Mesenchymal stem cell (in vitro differentiated cells and primary cell): ENCODE data around the gene LEUTX.
"Not testable (repeated sequence)": the region's sequence is repeated elsewhere in the genome, so short reads cannot be mapped to it uniquely, and the experiment has no call there.

Experiments used
- DNase-seq: peaks from one replicate; pipeline ENCODE4 v3.0.0-alpha.2; 2013
- H2AFZ ChIP-seq: one replicate; pipeline ENCODE4 v1.6.1; 2013; ENCODE audit warnings: low read depth, mild to moderate bottlenecking, control low read depth, inconsistent platforms, low read length, moderate library complexity
- H2AK5ac ChIP-seq: 2 replicates; pipeline ENCODE4 v1.6.1; 2013; ENCODE audit warnings: low read length, moderate library complexity, mild to moderate bottlenecking, inconsistent platforms; ENCODE audit not compliant: severe bottlenecking
- H2BK120ac ChIP-seq: one replicate; pipeline ENCODE4 v1.6.1; 2013; ENCODE audit warnings: low read depth, mild to moderate bottlenecking, inconsistent platforms, low read length, moderate library complexity
- H2BK12ac ChIP-seq, 2 experiments: one replicate each; pipeline ENCODE4 v1.6.1; 2013; ENCODE audit warnings: inconsistent platforms in 2 of 2, low read length in 2 of 2, mild to moderate bottlenecking in 2 of 2, moderate library complexity in 2 of 2, control low read depth in 1 of 2
- H2BK15ac ChIP-seq: one replicate; pipeline ENCODE4 v1.6.1; 2013; ENCODE audit warnings: mild to moderate bottlenecking, low read depth, inconsistent platforms; ENCODE audit not compliant: poor library complexity, severe bottlenecking
- H2BK5ac ChIP-seq: 2 replicates; pipeline ENCODE4 v1.6.1; 2013; ENCODE audit warnings: low read depth, mild to moderate bottlenecking, low read length, control low read depth, inconsistent platforms; ENCODE audit not compliant: poor library complexity, severe bottlenecking
- H3K14ac ChIP-seq, 2 experiments: one replicate each; pipeline ENCODE4 v1.6.1; 2013; ENCODE audit warnings: inconsistent platforms in 2 of 2, low read length in 2 of 2, control low read depth in 1 of 2, mild to moderate bottlenecking in 1 of 2, moderate library complexity in 1 of 2
- H3K18ac ChIP-seq, 2 experiments: one replicate each; pipeline ENCODE4 v1.6.1; 2013; ENCODE audit warnings: inconsistent platforms in 2 of 2, low read length in 2 of 2, control low read depth in 1 of 2, low read depth in 1 of 2, mild to moderate bottlenecking in 1 of 2
- H3K23ac ChIP-seq, 2 experiments: one replicate each; pipeline ENCODE4 v1.6.1; 2013; ENCODE audit warnings: inconsistent platforms in 2 of 2, low read length in 2 of 2, mild to moderate bottlenecking in 2 of 2, moderate library complexity in 2 of 2, control low read depth in 1 of 2
- H3K27ac ChIP-seq: 2 replicates; pipeline ENCODE4 v1.5.1; 2013; ENCODE audit warnings: mild to moderate bottlenecking, moderate library complexity, low read length, control low read depth, inconsistent platforms; ENCODE audit not compliant: poor library complexity, severe bottlenecking
- H3K27me3 ChIP-seq, 2 experiments: 2 replicates each; pipeline versions ENCODE4 v1.6.1 to v1.7.0; 2013; ENCODE audit warnings: low read length in 2 of 2, mild to moderate bottlenecking in 2 of 2, moderate library complexity in 2 of 2, control low read depth in 1 of 2, inconsistent platforms in 1 of 2; ENCODE audit not compliant: control insufficient read depth in 1 of 2, insufficient read depth in 1 of 2
- H3K36me3 ChIP-seq, 2 experiments: 2 replicates each; pipeline versions ENCODE4 v1.6.1 to v1.7.0; 2013; ENCODE audit warnings: low read length in 2 of 2, control low read depth in 1 of 2, inconsistent platforms in 1 of 2, low read depth in 1 of 2, mild to moderate bottlenecking in 1 of 2; ENCODE audit not compliant: insufficient read depth in 2 of 2, control insufficient read depth in 1 of 2
- H3K4ac ChIP-seq, 2 experiments: one replicate each; pipeline ENCODE4 v1.6.1; 2013; ENCODE audit warnings: inconsistent platforms in 2 of 2, low read length in 2 of 2, mild to moderate bottlenecking in 2 of 2, moderate library complexity in 2 of 2, control low read depth in 1 of 2, low read depth in 1 of 2
- H3K4me1 ChIP-seq: 2 replicates; pipeline ENCODE4 v1.6.1; 2013; ENCODE audit warnings: low read depth, low read length, control low read depth; ENCODE audit not compliant: control insufficient read depth, insufficient read depth
- H3K4me2 ChIP-seq: 2 replicates; pipeline ENCODE4 v1.6.1; 2013; ENCODE audit warnings: low read length, mild to moderate bottlenecking, inconsistent platforms; ENCODE audit not compliant: poor library complexity, severe bottlenecking
- H3K4me3 ChIP-seq, 2 experiments: 2 replicates each; pipeline versions ENCODE4 v1.5.1 to v1.7.0; 2013; ENCODE audit warnings: low read length in 2 of 2, mild to moderate bottlenecking in 2 of 2, control low read depth in 1 of 2, low read depth in 1 of 2; ENCODE audit not compliant: insufficient read depth in 1 of 2
- H3K79me1 ChIP-seq: replicated peaks from 2 replicates; pipeline ENCODE4 v1.6.1; 2013; ENCODE audit warnings: mild to moderate bottlenecking, control low read depth, low read length, inconsistent platforms; ENCODE audit not compliant: poor library complexity, severe bottlenecking
- H3K9ac ChIP-seq: 2 replicates; pipeline ENCODE4 v1.7.0; 2013; ENCODE audit warnings: mild to moderate bottlenecking, low read length, moderate library complexity
- H3K9me3 ChIP-seq: 2 replicates; pipeline ENCODE4 v1.7.0; 2013; ENCODE audit warnings: mild to moderate bottlenecking, low read length; ENCODE audit not compliant: control insufficient read depth
- H4K8ac ChIP-seq: one replicate; pipeline ENCODE4 v1.6.1; 2013; ENCODE audit warnings: inconsistent platforms, mild to moderate bottlenecking, low read length, moderate library complexity
- H4K91ac ChIP-seq: one replicate; pipeline ENCODE4 v1.6.1; 2013; ENCODE audit warnings: mild to moderate bottlenecking, low read length, inconsistent platforms
- WGBS: methylation state at CpG from one replicate; pipeline ENCODE4 v1.1.7; 2013; ENCODE audit warnings: mixed read lengths; 5-methylcytosine and 5-hydroxymethylcytosine counted together

LEUTX gene

DNA sequence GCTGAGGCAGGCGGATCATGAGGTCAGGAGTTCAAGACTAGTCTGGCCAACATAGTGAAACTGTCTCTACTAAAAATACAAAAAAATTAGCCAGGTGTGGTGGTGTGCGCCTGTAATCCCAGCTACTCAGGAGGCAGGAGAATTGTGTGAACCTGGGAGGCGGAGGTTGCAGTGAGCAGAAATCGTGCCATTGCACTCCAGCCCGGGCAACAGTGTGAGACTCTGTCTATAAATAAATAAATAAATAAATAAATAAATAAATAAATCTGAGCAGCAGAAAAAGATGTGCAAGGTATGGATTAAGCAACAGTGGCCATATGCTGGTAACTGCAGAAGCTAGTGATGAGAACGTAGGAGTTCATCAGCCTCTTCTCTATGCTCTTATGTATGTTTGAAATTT is 35.5 kb downstream of the LEUTX start:
- not testable (repeated sequence) for H3K27me3 ChIP-seq, H3K27ac ChIP-seq
- 89% methylated on average over 1 of the region's 6 CpGs for WGBS

DNA sequence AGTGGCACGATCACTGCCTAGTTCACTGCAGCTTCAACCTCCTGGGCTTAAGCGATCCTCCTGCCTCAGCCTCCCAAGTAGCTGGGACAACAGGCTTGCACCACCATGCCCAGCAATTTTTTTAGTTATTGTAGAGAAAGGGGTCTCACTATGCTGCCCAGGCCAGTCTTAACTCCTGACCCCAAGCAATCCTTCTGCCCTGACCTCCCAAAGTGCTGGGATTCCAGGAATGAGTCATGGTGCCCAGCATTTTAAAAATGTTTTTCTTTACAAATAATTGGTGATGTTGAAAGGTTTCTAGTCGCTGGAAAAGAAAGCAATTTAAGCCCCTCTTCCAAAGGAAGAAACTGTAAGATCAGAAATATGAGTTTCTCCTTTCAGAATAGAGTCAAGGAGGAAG is 35.9 kb downstream of the LEUTX start:
- Histone ChIP-seq H2BK15ac (no peak overlapping the region), H3K9me3 (peaks cover 1% of the 10 kb centered on the region), H4K8ac (no peak overlapping the region), H2BK12ac (no peak overlapping the region), H3K4me3 (no peak overlapping the region), H3K4ac (no peak overlapping the region), H2AFZ (no peak overlapping the region), H3K14ac (no peak overlapping the region), H3K4me1 (peaks cover 5% of the 10 kb centered on the region), H3K36me3 (peaks cover 0 to 5% of the 10 kb centered on the region in 2 experiments), H3K23ac (no peak overlapping the region), H3K9ac (no peak overlapping the region), H3K27me3 (no peaks in the 10 kb centered on the region), H4K91ac (no peak overlapping the region), H3K18ac (no peak overlapping the region), H2AK5ac (no peak overlapping the region), H3K79me1 (peaks cover 7% of the 10 kb centered on the region), H3K4me2 (no peak overlapping the region), H2BK120ac (no peak overlapping the region), H2BK5ac (no peak overlapping the region), H3K27ac (no peak overlapping the region)
- WGBS: 91% methylated on average over 3 of the region's 3 CpGs
- DNase-seq: no peak

More for the DNA sequence above, 35.5 kb downstream of the LEUTX start:
- not testable (repeated sequence) for H2BK15ac ChIP-seq, H3K36me3 ChIP-seq, H3K4ac ChIP-seq, H3K14ac ChIP-seq, H3K4me3 ChIP-seq, H2BK5ac ChIP-seq, H2AFZ ChIP-seq, H3K4me1 ChIP-seq, H3K4me2 ChIP-seq, H3K18ac ChIP-seq, H4K8ac ChIP-seq, H3K23ac ChIP-seq, H2BK12ac ChIP-seq, H3K79me1 ChIP-seq, H4K91ac ChIP-seq, H2AK5ac ChIP-seq, H2BK120ac ChIP-seq, H3K9ac ChIP-seq, DNase-seq, H3K9me3 ChIP-seq

GRCh38 chr19:39816287-39817048 is 37.8 kb downstream of the LEUTX start:
- Histone ChIP-seq H3K4me1 (peaks cover 5% of the 10 kb centered on the region), H3K4me3 (no peak overlapping the region), H2BK12ac (no peak overlapping the region), H2BK15ac (no peak overlapping the region), H3K9me3 (peaks cover 3% of the 10 kb centered on the region), H2AFZ (no peak overlapping the region), H3K23ac (no peak overlapping the region), H4K8ac (no peak overlapping the region), H2BK5ac (no peak overlapping the region), H3K79me1 (peaks cover 7% of the 10 kb centered on the region), H3K27me3 (no peaks in the 10 kb centered on the region), H3K14ac (no peak overlapping the region), H2AK5ac (no peak overlapping the region), H2BK120ac (no peak overlapping the region), H3K18ac (no peak overlapping the region), H3K4me2 (no peak overlapping the region), H3K27ac (no peak overlapping the region), H3K9ac (no peak overlapping the region), H4K91ac (no peak overlapping the region), H3K4ac (no peak overlapping the region), H3K36me3 (peaks cover 0 to 5% of the 10 kb centered on the region in 2 experiments)
- WGBS: 84% methylated on average over 5 of the region's 5 CpGs
- no peak for DNase-seq

- Histone ChIP-seq H2BK120ac (no peak overlapping the region), H4K91ac (no peak overlapping the region), H4K8ac (no peak overlapping the region), H3K36me3 (peaks cover 0 to 5% of the 10 kb centered on the region in 2 experiments), H2AFZ (no peak overlapping the region), H3K4ac (no peak overlapping the region), H3K4me2 (no peak overlapping the region), H2BK15ac (no peak overlapping the region), H3K9me3 (peaks cover 3% of the 10 kb centered on the region), H3K4me3 (no peak overlapping the region), H3K27ac (no peak overlapping the region), H3K23ac (no peak overlapping the region), H2BK5ac (no peak overlapping the region), H3K79me1 (peaks cover 18% of the 10 kb centered on the region), H3K27me3 (no peaks in the 10 kb centered on the region), H3K9ac (no peak overlapping the region), H3K14ac (no peak overlapping the region), H2BK12ac (no peak overlapping the region), H3K18ac (no peak overlapping the region), H2AK5ac (no peak overlapping the region), H3K4me1 (peaks cover 5% of the 10 kb centered on the region)
- WGBS: 91% methylated on average over 12 of the region's 12 CpGs
- DNase-seq: no peak
Observed at GRCh38 chr19:39817888-39818561, 39.4 kb downstream of the LEUTX start.
